ENCODE results near the gene NADK2. TPM values are rescaled to one million over a fixed set of nuclear protein-coding genes. Genes with fewer than 3 reads are reported as not detected.

Gene NADK2
- total RNA-seq, 1 donor: 34.7 TPM

DNA sequence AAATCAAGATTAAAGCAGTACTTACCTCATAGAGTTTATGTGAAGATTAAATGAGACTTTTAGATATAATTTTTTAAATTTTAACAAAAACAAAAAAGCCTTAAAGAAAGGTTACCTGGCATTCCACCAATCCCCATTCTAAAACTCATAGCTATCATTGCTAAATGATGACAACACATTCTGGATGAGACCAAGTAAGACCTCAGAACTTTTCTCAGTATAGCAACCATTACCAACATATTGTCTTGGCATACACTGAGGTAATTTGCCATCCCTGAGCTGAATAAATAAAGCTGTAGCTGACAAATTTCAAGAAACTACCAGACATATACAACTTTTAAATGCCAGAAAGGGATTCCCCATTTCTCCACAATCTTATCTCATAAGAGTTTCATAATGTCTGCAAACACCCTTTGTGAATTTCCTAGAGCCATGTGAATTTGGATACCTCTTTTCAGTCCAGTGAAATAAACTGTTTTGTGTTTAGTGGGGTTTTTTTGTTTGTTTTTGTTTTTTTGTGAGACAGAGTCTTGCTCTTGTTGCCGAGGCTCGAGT lies 30.5 kb upstream of the NADK2 start:
- no peak overlapping the region for H3K4me2 ChIP-seq (ENCODE audit: insufficient read depth, low read length)
- no peak for DNase-seq (ENCODE audit: insufficient read length, low spot score, missing footprints)
- TF ChIP-seq, protein P1, sequence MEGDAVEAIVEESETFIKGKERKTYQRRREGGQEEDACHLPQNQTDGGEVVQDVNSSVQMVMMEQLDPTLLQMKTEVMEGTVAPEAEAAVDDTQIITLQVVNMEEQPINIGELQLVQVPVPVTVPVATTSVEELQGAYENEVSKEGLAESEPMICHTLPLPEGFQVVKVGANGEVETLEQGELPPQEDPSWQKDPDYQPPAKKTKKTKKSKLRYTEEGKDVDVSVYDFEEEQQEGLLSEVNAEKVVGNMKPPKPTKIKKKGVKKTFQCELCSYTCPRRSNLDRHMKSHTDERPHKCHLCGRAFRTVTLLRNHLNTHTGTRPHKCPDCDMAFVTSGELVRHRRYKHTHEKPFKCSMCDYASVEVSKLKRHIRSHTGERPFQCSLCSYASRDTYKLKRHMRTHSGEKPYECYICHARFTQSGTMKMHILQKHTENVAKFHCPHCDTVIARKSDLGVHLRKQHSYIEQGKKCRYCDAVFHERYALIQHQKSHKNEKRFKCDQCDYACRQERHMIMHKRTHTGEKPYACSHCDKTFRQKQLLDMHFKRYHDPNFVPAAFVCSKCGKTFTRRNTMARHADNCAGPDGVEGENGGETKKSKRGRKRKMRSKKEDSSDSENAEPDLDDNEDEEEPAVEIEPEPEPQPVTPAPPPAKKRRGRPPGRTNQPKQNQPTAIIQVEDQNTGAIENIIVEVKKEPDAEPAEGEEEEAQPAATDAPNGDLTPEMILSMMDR (IDR thresholded peaks at IDR 0.05; ENCODE audit: extremely low read depth, low read depth, low read length): no peak
- no peaks in the 10 kb centered on the region for H3K36me3 ChIP-seq (ENCODE audit: insufficient read depth, low read length)
- no peaks in the 10 kb centered on the region for H3K27me3 ChIP-seq (ENCODE audit: insufficient read depth, low read length)
- no peak overlapping the region for H2AFZ ChIP-seq (ENCODE audit: low read length)
- no peak overlapping the region for H3K27ac ChIP-seq (ENCODE audit: low read depth, low read length)
- H3K4me1 ChIP-seq (ENCODE audit: insufficient read depth, low read length): peaks cover 4% of the 10 kb centered on the region
- H3K4me3 ChIP-seq (ENCODE audit: insufficient read depth, low read length): no peak overlapping the region
- H3K9me3 ChIP-seq (ENCODE audit: low read depth, low read length): no peaks in the 10 kb centered on the region
- no peaks in the 10 kb centered on the region for H4K20me1 ChIP-seq (ENCODE audit: insufficient read depth, low read length)
- H3K79me2 ChIP-seq (ENCODE audit: insufficient read depth, low read length): no peaks in the 10 kb centered on the region

DNA sequence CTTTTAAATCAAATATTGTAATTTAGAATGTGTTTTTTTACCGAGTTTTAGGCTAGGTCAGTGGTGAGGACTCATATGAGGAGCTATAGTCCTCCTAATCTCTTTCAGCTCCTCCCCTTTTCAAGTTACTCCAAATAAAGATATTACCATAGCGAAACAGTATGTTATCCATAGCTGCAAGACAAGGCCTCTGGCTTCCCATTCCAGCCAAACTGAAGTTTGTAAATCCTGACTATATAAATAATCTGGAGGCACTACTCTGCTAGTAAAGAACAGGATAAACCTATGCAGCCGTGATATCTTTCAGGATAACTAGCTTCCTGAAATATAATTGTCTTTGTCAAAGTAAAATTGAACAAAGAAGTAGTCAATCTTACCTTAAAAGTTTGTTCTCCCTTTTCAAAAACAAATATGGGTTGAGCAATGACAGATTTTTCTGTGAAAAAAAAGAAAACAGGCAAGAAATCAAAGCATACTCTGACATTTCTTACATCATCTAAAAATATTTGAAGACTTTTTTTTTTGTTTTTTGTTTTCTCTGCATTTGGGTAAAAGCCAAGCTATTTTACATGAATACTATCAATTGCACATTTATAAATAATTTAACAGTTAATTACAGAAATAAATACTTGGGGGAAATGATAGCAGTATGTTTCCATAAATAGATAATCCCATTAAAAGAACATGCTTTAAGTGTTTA lies 29.3 kb upstream of the NADK2 start:
- DNase-seq (ENCODE audit: insufficient read length, low spot score, missing footprints): no peak
- TF ChIP-seq, protein P1 (IDR thresholded peaks at IDR 0.05; ENCODE audit: extremely low read depth, low read depth, low read length): no peak
- Histone ChIP-seq H4K20me1 (ENCODE audit: insufficient read depth, low read length) (no peaks in the 10 kb centered on the region), H3K4me3 (ENCODE audit: insufficient read depth, low read length) (no peak overlapping the region), H3K27ac (ENCODE audit: low read depth, low read length) (no peak overlapping the region), H3K9me3 (ENCODE audit: low read depth, low read length) (no peaks in the 10 kb centered on the region), H3K36me3 (ENCODE audit: insufficient read depth, low read length) (no peaks in the 10 kb centered on the region), H3K4me2 (ENCODE audit: insufficient read depth, low read length) (no peak overlapping the region), H2AFZ (ENCODE audit: low read length) (no peak overlapping the region), H3K79me2 (ENCODE audit: insufficient read depth, low read length) (no peaks in the 10 kb centered on the region), H3K27me3 (ENCODE audit: insufficient read depth, low read length) (no peaks in the 10 kb centered on the region), H3K4me1 (ENCODE audit: insufficient read depth, low read length) (peaks cover 4% of the 10 kb centered on the region)

DNA sequence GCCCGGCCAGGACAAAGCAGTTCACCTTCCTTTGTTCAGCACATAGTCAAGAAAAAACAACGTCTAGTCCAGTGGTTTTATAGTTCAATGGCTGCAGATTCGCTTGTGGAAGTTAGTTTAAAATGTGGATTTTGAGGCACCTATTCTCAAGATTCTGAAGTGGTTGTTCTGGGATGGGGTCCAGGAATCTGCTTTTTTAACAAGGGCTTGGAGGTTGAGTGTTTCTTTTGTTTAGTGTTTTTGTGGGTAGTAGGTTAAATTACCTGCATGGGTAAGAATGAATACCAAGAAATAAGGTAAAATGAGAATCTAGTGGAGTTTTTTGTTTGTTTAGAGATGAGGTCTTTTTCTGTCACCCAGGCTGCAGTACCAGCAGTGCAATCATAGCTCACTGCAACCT lies 28.4 kb upstream of the NADK2 start:
- no peaks in the 10 kb centered on the region for H3K79me2 ChIP-seq (ENCODE audit: insufficient read depth, low read length)
- no peaks in the 10 kb centered on the region for H3K27me3 ChIP-seq (ENCODE audit: insufficient read depth, low read length)
- DNase-seq (ENCODE audit: insufficient read length, low spot score, missing footprints): no peak
- H2AFZ ChIP-seq (ENCODE audit: low read length): no peak overlapping the region
- H3K4me1 ChIP-seq (ENCODE audit: insufficient read depth, low read length): peaks cover 4% of the 10 kb centered on the region
- TF ChIP-seq, protein P1 (IDR thresholded peaks at IDR 0.05; ENCODE audit: extremely low read depth, low read depth, low read length): no peak
- no peak overlapping the region for H3K27ac ChIP-seq (ENCODE audit: low read depth, low read length)
- H3K4me2 ChIP-seq (ENCODE audit: insufficient read depth, low read length): no peak overlapping the region
- H3K36me3 ChIP-seq (ENCODE audit: insufficient read depth, low read length): no peaks in the 10 kb centered on the region
- no peaks in the 10 kb centered on the region for H4K20me1 ChIP-seq (ENCODE audit: insufficient read depth, low read length)
- H3K4me3 ChIP-seq (ENCODE audit: insufficient read depth, low read length): no peak overlapping the region
- H3K9me3 ChIP-seq (ENCODE audit: low read depth, low read length): no peaks in the 10 kb centered on the region

DNA sequence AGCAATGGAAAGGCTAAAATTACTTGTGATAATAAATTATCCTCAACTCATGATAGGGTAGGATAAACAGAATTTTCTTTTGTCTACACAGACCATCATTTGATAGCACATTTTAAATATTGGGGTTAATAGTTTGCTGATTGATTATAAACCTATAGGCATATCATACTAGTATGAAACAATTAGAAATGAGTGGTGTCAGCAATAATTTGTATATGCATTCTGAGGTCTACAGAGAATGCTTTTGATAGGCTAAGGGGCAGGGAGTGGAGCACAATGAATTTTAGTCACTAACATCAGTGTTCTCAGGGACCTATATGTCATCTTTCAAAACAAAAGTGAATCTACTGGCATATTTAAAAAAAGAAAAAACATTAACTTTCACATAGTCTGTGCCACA lies 27.8 kb upstream of the NADK2 start:
- H4K20me1 ChIP-seq (ENCODE audit: insufficient read depth, low read length): no peaks in the 10 kb centered on the region
- H3K27me3 ChIP-seq (ENCODE audit: insufficient read depth, low read length): no peaks in the 10 kb centered on the region
- peaks cover 4% of the 10 kb centered on the region for H3K4me1 ChIP-seq (ENCODE audit: insufficient read depth, low read length)
- no peak overlapping the region for H2AFZ ChIP-seq (ENCODE audit: low read length)
- TF ChIP-seq, protein P1 (IDR thresholded peaks at IDR 0.05; ENCODE audit: extremely low read depth, low read depth, low read length): no peak
- no peak for DNase-seq (ENCODE audit: insufficient read length, low spot score, missing footprints)
- H3K9me3 ChIP-seq (ENCODE audit: low read depth, low read length): no peaks in the 10 kb centered on the region
- no peak overlapping the region for H3K4me3 ChIP-seq (ENCODE audit: insufficient read depth, low read length)
- H3K79me2 ChIP-seq (ENCODE audit: insufficient read depth, low read length): no peaks in the 10 kb centered on the region
- no peak overlapping the region for H3K27ac ChIP-seq (ENCODE audit: low read depth, low read length)
- no peak overlapping the region for H3K4me2 ChIP-seq (ENCODE audit: insufficient read depth, low read length)
- H3K36me3 ChIP-seq (ENCODE audit: insufficient read depth, low read length): no peaks in the 10 kb centered on the region

Measured in osteoblast (primary cell).